Urinary bladder (tissue), 4 donors: ENCODE measurements around the gene GRPEL1. TPM values are rescaled to one million over a fixed set of nuclear protein-coding genes. Genes with fewer than 3 reads are reported as not detected.

Experiments
- DNase-seq: peaks from one replicate; pipeline ENCODE4 v3.0.0-alpha.2; 2015; ENCODE audit errors: extremely low spot score
- H3K27ac ChIP-seq: one replicate; pipeline ENCODE4 v1.5.1; 2013; ENCODE audit warnings: low read depth, mild to moderate bottlenecking, moderate library complexity
- H3K36me3 ChIP-seq: one replicate; pipeline ENCODE4 v1.6.1; 2013; ENCODE audit warnings: mild to moderate bottlenecking, moderate library complexity; ENCODE audit not compliant: insufficient read depth
- H3K4me1 ChIP-seq: one replicate; pipeline ENCODE4 v1.6.1; 2013; ENCODE audit warnings: mild to moderate bottlenecking, moderate library complexity; ENCODE audit not compliant: insufficient read depth
- H3K4me3 ChIP-seq: one replicate; pipeline ENCODE4 v1.5.1; 2013; ENCODE audit warnings: low read depth, low read length
- WGBS: extraction: QIAGEN DNeasy Blood & Tissue Kit; methylation state at CpG from one replicate; pipeline ENCODE4 v1.1.7; 2013; 5-methylcytosine and 5-hydroxymethylcytosine counted together
- polyA plus RNA-seq: library from polyadenylated mRNA; stranded (reverse); fragments of 200-250 nt; gene quantifications from one replicate; pipeline ENCODE4 v1.2.3, GENCODE V29; 2013
- total RNA-seq: library from RNA; depleted of rRNA; stranded (reverse); fragments of >200 nt; gene quantifications from one replicate; pipeline ENCODE4 v1.2.3, GENCODE V29; 2014
- donor health status: healthy with polysubstance abuse.
- donor health status: healthy.

Gene GRPEL1
- total RNA-seq (15.9 TPM), polyA plus RNA-seq (27.7 TPM)

GRCh38 chr4:7067452-7068278, at the start of gene GRPEL1:
GRPEL1 (minus strand) TSS chr4:7068064; CDS start chr4:7068032, 32 bp downstream.
- DNase-seq: peak; percentile 99
- Histone ChIP-seq H3K36me3 (peaks cover 4% of the 10 kb centered on the region), H3K4me1 (peaks cover 3% of the 10 kb centered on the region), H3K4me3 (peak within 1 kb of the TSS; percentile 80), H3K27ac (peak within 1 kb of the TSS; percentile 91)
- WGBS: under 1% methylated on average over 81 of the region's 81 CpGs

GRCh38 chr4:7116705-7117104, 48.8 kb upstream of the GRPEL1 start:
- no peaks in the 10 kb centered on the region for H3K4me1 ChIP-seq
- DNase-seq: no peak
- H3K4me3 ChIP-seq: no peak overlapping the region
- no peaks in the 10 kb centered on the region for H3K36me3 ChIP-seq
- no peak overlapping the region for H3K27ac ChIP-seq
- 76% methylated on average over 6 of the region's 6 CpGs for whole genome bisulfite sequencing

GRCh38 chr4:7115557-7116340, 47.9 kb upstream of the GRPEL1 start:
- no peaks in the 10 kb centered on the region for H3K36me3 ChIP-seq
- 89% methylated on average over 22 of the region's 22 CpGs for WGBS

GRCh38 chr4:7112656-7113055, 44.8 kb upstream of the GRPEL1 start:
- no peak overlapping the region for H3K4me3 ChIP-seq
- 95% methylated on average over 9 of the region's 9 CpGs for WGBS

More at GRCh38 chr4:7115557-7116340, 47.9 kb upstream of the GRPEL1 start:
- DNase-seq: no peak
- Histone ChIP-seq H3K4me3 (no peak overlapping the region), H3K27ac (no peak overlapping the region), H3K4me1 (no peaks in the 10 kb centered on the region)

GRCh38 chr4:7111441-7111840, 43.6 kb upstream of the GRPEL1 start:
- Histone ChIP-seq H3K4me3 (no peak overlapping the region), H3K36me3 (no peaks in the 10 kb centered on the region), H3K27ac (no peak overlapping the region), H3K4me1 (no peaks in the 10 kb centered on the region)
- DNase-seq: no peak
- 97% methylated on average over 8 of the region's 8 CpGs for WGBS

More at GRCh38 chr4:7112656-7113055, 44.8 kb upstream of the GRPEL1 start:
- Histone ChIP-seq H3K4me1 (no peaks in the 10 kb centered on the region), H3K36me3 (no peaks in the 10 kb centered on the region), H3K27ac (no peak overlapping the region)
- no peak for DNase-seq

GRCh38 chr4:7110546-7110945, 42.7 kb upstream of the GRPEL1 start:
- WGBS: 92% methylated on average over 4 of the region's 4 CpGs
- Histone ChIP-seq H3K4me1 (no peaks in the 10 kb centered on the region), H3K27ac (no peak overlapping the region), H3K4me3 (no peak overlapping the region), H3K36me3 (no peaks in the 10 kb centered on the region)
- DNase-seq: no peak

GRCh38 chr4:7109169-7109568, 41.3 kb upstream of the GRPEL1 start:
- Histone ChIP-seq H3K4me1 (no peaks in the 10 kb centered on the region), H3K4me3 (no peak overlapping the region), H3K27ac (no peak overlapping the region), H3K36me3 (no peaks in the 10 kb centered on the region)
- DNase-seq: no peak
- WGBS: 86% methylated on average over 4 of the region's 4 CpGs

GRCh38 chr4:7108660-7109059, 40.8 kb upstream of the GRPEL1 start:
- DNase-seq: no peak
- H3K4me1 ChIP-seq: no peaks in the 10 kb centered on the region
- H3K36me3 ChIP-seq: no peaks in the 10 kb centered on the region
- no peak overlapping the region for H3K27ac ChIP-seq
- no peak overlapping the region for H3K4me3 ChIP-seq
- 90% methylated on average over 6 of the region's 6 CpGs for WGBS

GRCh38 chr4:7108046-7108625, 40.3 kb upstream of the GRPEL1 start:
- H3K4me3 ChIP-seq: no peak overlapping the region
- no peaks in the 10 kb centered on the region for H3K36me3 ChIP-seq
- H3K4me1 ChIP-seq: no peaks in the 10 kb centered on the region
- WGBS: 88% methylated on average over 23 of the region's 23 CpGs
- DNase-seq: no peak
- no peak overlapping the region for H3K27ac ChIP-seq

GRCh38 chr4:7107166-7107905, 39.5 kb upstream of the GRPEL1 start:
- 88% methylated on average over 11 of the region's 11 CpGs for WGBS
- no peak for DNase-seq
- Histone ChIP-seq H3K4me3 (no peak overlapping the region), H3K27ac (no peak overlapping the region), H3K4me1 (no peaks in the 10 kb centered on the region), H3K36me3 (no peaks in the 10 kb centered on the region)

GRCh38 chr4:7105276-7105675, 37.4 kb upstream of the GRPEL1 start:
- H3K4me3 ChIP-seq: no peak overlapping the region
- no peak for DNase-seq
- H3K4me1 ChIP-seq: no peaks in the 10 kb centered on the region
- no peaks in the 10 kb centered on the region for H3K36me3 ChIP-seq
- H3K27ac ChIP-seq: no peak overlapping the region
- 70% methylated on average over 15 of the region's 15 CpGs for WGBS

GRCh38 chr4:7104366-7105031, 36.6 kb upstream of the GRPEL1 start:
- Histone ChIP-seq H3K4me1 (no peaks in the 10 kb centered on the region), H3K27ac (no peak overlapping the region), H3K4me3 (no peak overlapping the region), H3K36me3 (no peaks in the 10 kb centered on the region)
- WGBS: 92% methylated on average over 7 of the region's 7 CpGs
- no peak for DNase-seq
